WI38 (cell line): ENCODE results near the gene SLIT1.

Source experiments
- H3K4me3 ChIP-seq: 2 replicates; pipeline ENCODE4 v1.5.1; 2011; ENCODE audit warnings: low read depth, mild to moderate bottlenecking, control low read depth, low read length
- CTCF ChIP-seq: IDR thresholded peaks from 2 replicates; pipeline ENCODE4 v1.5.1; 2012; ENCODE audit warnings: low read depth, mild to moderate bottlenecking, control low read depth, low read length

The SLIT1 gene

GRCh38 chr10:97057491-97058235, 128.1 kb downstream of the SLIT1 start:
- H3K4me3 ChIP-seq = no peak overlapping the region
- no peak for TF ChIP-seq CTCF

- no peak overlapping the region for H3K4me3 ChIP-seq
- TF ChIP-seq CTCF = no peak
Observed at GRCh38 chr10:97056003-97056630, 129.6 kb downstream of the SLIT1 start.

GRCh38 chr10:97053276-97053675, 132.5 kb downstream of the SLIT1 start:
- TF ChIP-seq CTCF = no peak
- no peak overlapping the region for H3K4me3 ChIP-seq

GRCh38 chr10:97050956-97051496, 134.7 kb downstream of the SLIT1 start:
- no peak for TF ChIP-seq CTCF

GRCh38 chr10:97050205-97050745, 135.5 kb downstream of the SLIT1 start:
- TF ChIP-seq CTCF = no peak

More at GRCh38 chr10:97050956-97051496, 134.7 kb downstream of the SLIT1 start:
- no peak overlapping the region for H3K4me3 ChIP-seq

GRCh38 chr10:97049670-97050069, 136.1 kb downstream of the SLIT1 start:
- TF ChIP-seq CTCF = no peak
- no peak overlapping the region for H3K4me3 ChIP-seq

More at GRCh38 chr10:97050205-97050745, 135.5 kb downstream of the SLIT1 start:
- no peak overlapping the region for H3K4me3 ChIP-seq
